HG03469 (cell line): Measurements from ENCODE around the gene ENG.
"Not testable (repeated sequence)": the region's sequence is repeated elsewhere in the genome, so short reads cannot be mapped to it uniquely, and the experiment has no call there.

Experiments
- ATAC-seq: cut with Tn5 transposase; IDR thresholded peaks from one replicate; pipeline ENCODE4 v1.9.1; 2021; ENCODE audit warnings: mild to moderate bottlenecking, moderate library complexity, moderate number of reproducible peaks; ENCODE audit not compliant: unreplicated experiment

ENG gene

DNA sequence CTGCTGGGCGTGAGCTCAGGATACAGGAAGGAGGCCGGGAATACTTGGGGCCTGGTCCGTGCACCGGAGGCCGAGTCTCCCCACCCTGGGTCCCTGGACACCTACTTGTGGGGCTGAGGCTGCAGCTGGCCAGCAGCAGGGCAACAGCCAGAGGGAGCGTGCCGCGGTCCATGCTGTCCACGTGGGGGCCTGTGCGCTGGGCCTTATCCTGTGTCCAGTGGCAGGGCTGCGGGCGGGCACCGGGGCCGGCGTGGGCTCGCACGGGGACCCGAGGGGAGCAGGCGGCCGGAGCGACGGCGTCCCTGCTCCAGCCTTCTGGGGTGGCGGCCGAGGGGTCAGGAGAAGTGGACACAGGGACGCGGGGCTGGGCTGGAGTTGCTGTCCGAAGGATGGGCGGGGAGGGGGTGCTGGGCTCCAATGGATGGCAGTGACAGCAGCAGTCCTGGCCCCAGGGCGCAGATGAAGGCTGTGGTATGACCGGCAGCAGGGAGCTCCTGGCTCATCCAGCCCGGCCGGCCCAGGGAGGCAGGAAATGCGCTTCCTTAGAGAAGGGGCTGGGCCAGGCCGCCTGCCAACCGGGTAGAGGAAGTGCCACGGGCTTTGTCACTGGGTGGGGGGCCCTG lies at the start of gene ENG:
TSS of gene ENG (minus strand) at position 475 of the 623 bp plus-strand sequence. CDS start at position 172, 303 bp downstream.
- ATAC-seq = no peak

DNA sequence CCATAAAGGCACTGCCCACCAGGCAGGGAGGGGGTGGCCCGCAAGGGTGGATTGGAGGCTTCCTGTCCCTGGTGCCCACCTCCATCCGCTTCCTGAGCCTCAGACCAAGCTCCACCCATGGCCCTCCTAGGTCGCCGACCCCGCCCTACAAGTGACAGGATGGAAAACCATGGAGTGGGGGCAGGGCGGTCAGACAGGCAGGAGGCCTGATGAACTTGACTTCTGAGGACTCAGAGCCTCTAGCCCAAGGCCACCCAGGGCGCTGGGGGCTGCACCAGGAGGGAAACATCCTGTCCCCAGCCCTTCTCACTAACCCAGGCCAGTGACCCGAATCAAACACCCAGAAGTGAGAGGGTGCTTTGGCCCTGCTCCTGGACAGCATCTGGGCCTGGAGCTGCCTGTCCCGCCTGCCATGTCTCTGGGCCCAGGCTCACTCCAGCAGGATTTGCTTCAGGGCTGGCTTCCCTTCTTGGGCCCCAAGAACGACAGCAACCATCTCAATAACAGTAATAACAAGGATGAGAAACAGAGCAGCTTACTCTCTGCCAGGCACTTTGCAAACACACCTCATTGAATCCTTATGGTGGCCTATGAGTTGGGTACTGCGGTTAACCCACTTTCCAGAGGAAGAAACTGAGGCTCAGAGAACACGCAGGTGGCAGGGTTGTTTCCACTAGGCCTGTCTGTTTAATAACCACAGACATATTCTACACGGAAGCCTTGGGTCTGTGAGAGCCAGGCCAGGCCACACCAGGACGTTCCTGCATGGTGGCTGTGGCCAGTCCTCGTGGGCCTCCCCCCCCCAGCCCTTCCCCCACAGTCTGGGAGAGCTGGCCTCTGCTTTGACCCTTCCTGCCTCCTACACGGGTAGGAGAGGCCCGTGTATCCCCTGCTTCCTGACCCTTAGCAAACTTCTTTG lies 49.4 kb upstream of the ENG start:
- no peak for ATAC-seq

DNA sequence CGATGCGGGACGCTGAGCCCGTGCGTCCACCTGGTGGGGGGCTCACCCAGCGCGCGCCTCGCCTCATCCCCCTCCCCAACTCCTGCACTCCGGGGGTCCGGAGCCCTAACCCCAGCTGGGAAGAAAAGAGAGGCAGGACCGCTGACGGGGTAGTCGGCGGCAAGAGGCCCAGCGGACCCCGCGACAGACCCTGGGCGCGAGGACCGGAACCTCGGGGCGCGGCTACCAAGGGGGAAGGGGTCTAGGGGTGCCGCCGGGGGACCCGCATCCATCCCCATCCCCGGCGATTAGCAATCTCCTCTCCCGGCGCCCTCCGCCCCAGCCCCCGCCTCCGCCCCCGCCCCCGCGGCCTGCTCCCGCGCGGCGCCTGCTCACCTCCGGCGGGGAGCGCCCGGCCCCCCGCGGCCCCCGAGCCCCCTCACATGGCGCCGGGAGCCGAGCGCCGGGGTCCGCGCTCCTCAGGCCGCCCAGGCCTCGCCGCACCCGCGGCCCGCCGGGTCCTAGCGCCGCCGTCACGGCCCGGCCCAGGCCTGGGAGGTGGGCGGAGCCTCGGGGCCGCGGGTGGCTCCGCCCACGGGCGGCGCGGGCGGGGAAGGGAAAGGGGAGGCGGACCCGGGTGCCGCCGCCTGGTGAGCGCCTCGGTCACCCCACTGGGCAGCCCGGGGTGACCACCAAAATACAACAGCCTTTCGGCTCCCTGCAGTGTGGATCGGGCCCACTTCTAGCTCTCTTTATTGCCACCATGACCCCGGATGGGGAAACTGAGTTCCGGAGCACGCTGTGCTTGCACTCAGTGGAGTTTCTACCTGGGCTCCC lies 44.9 kb upstream of the ENG start, which contains the start of gene ST6GALNAC6:
TSS of gene ST6GALNAC6 (minus strand) at position 476 of the 816 bp plus-strand sequence. CDS start 1,622 bp downstream, outside the sequence.
- ATAC-seq = no peak

DNA sequence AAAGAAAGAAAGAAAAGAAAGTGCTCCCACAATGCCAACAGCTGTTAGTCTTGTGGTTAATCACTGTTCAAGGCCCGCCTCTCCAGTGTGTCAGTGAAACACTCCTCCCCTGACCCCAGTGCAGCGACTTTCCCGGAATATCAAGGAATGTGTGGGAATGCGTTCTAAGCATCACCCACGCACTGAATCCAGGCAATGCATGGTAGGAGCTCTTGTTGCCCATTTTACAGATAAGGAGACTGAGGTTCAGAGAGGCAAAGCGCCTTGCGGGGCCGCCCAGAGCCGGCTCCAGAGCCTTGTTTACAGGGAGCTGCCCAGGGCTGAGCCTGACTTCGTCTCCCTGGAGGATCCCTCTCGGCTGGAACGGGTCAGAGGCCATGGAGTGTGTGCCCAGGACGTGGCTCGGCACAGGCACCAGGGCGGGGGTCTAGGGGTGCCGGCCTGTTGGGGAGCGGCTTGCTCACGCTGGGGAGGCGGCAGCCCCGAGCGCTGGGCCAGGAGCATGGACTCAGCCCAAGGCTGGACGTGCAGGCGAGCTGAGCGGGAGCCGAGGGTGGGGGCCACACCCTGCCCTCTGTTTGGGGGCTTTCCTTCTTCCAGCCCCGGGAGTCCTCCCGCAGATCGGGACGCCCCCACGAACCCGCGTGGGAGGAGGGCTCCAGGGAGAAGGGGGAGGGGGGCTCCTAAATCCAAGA lies 44.1 kb upstream of the ENG start:
- no peak for ATAC-seq

DNA sequence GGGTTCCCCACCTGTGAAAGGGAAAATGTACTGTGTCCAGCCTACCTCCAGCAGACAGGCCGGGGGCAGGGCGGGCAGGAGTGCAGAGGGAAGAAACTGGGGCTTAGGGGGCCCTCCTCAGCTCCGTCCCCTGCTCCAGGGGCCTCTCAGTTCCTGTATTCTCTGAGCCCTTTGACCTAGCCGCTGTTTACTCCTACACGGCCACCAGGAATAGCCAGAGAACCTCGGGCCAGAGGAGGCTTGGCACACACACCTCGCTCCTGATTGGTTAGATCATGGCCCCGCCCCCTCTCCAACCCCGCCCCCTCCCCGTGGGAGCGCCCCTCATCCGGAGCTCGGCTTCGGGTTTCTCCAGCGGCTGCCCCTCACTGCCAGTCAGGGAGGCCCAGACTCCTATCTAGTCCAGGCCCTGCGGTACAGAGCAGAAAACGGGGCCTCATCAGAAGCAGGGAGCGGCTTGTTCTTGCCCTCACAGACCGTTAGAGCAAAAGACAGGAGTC lies 42.8 kb upstream of the ENG start:
- no peak for ATAC-seq

DNA sequence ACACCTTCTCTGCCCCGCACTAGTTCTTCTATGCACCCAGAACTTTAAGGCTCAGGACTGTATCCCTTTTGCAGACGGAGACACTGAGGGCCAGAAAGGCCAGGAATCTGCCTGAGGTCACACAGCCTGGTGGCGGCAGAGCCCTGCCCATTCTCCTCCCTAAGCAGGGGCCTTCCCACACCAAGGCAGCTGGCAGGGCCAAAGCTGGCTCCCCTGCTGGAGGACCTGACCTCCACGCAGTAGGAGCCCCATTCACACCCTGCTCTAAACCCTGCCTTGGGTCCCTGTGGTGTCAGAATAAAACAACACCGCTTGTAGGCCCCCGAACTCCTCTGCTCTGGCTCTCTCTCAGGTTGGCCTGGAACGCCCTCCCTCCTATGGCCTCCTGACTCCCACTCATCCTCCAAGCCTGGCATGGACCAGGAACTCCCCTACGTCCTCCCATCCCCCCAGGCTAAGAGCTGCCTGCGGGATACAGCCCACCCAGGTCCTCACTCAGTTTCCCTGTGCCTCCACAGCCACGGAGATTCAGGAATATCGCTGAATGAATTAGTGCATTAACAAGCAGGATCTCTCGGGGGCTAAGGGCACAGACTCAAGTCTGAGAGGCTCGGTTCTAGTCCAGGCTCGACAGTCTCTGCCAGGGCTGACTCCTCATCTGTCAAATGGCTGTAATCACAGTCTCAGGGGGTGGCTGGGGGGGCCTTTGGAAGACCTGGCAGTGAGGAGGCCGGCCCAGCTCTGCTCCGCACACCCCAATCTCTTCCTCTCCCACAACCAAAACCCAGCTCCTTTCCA lies 42.1 kb upstream of the ENG start:
- ATAC-seq = no peak

DNA sequence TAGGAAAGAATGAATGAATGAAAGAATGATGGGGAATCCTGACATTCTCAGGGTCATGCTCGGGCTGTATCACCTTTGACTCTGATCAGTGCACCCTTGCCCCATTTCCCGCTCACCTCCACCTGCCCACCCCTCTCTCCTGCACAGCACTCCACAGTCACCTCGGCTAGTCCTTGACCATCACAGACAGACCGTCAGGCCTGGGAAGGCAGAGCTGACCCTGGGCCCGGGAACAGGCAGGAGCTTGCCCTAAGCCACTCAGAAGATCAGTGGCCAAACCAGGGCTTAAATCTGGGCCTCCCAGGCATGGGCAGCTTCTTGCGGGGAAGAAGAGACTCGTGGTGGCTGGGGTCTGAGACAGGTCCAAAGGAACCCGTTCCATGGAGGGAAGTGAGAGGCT lies 41.4 kb upstream of the ENG start:
- no peak for ATAC-seq

DNA sequence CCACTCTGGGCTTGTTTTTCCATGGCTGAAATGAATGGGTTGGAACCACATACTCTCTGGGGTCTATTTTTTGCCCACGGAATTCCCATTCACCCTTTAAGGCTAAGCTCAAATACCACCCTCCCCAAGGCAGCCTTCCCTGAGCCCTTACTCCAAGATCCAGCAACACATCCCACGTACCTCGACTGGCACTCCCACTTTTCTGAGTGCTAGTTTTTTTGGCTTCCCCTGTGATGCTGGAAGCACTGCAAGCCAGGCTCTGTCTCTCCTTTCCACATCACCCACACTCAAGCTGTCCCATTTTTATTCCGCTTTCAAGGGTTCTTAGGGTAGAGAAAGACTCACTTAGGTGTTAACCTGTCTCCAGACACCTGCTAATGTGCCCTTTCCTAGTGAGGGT lies 38.9 kb upstream of the ENG start:
- no peak for ATAC-seq

DNA sequence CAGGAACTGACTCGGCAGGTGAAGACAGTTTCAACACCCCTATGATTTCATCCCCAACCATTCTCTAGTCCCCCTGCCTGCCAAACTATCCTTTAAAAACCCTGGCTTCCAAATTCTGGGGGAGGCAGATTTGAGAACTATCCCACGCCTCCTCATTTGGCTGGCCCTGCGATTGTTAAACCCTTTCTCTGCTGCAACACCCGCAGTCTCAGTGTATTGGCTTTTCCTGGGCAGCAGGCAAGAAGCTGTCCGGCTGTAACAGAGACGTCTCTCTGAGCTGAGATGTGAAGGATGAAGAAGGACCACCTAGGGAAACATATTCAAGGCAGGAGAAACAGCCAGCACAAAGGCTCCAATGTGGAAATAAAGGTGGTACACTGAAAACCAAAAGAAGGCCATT lies 38.4 kb upstream of the ENG start:
- ATAC-seq = no peak

DNA sequence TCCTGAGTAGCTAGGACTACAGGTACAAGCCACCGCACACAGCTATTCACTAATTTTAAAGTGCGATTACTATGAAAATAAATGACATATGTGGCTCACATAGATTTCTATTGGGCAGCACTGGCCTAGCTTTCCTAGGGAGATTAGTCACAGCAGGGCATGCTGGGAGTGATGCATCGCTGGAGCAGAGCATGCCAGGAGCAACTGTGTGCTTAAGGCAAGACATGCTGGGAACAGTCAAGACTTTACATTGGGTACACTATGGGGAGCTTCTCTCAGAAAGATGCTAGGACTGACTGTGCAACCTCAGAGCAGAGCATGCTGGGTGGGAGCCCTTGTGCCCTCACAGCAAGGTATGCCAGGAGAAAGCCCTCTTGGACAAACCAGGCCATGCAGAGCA lies 35.6 kb upstream of the ENG start:
- ATAC-seq = no peak

DNA sequence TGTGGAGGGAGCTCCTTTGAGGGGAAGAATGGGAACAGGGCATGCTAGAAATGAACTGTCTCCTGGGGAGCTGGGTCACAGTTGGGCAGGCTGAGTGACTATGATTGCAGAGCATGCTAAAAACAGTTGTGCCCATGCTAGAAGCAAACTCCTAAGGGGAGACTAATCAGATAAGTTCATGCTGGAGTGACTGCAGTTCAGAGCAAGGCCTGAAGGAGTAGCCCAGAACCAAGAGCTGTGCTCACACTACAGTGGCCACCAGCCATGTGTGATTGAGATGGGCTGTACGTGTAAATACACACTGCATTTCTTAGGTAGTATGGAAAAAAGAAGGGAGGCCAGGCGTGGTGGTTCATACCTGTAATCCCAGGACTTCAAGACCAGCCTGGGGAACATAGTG lies 33.3 kb upstream of the ENG start:
- no peak for ATAC-seq

DNA sequence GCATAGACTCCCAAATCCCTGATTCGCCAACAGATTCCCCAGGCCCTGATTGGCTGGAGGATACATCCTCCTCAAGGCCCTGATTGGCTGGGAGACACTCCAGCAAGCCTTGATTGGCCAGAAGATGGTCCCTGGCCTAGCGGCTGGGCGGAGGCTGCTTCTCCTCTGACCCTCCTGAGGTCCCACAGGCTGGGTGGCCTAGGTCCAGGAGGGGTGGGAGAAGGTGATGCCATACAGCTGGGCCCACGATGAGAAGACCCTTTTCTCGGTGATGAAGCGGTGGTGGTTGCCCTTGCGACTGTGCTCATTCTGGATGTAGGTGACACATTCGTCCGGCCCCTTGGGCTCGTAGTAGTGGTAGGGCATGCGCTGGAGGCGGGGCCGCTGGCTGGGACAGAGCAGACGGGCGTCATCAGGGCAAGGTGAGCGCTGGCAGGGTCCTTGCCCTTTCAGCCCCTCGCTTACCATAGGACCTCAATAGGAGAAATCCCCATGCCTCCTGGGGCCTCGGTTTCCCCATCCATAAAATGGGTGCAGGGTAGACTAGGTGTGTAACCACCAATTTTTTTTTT lies 32.0 kb upstream of the ENG start:
- no peak for ATAC-seq

DNA sequence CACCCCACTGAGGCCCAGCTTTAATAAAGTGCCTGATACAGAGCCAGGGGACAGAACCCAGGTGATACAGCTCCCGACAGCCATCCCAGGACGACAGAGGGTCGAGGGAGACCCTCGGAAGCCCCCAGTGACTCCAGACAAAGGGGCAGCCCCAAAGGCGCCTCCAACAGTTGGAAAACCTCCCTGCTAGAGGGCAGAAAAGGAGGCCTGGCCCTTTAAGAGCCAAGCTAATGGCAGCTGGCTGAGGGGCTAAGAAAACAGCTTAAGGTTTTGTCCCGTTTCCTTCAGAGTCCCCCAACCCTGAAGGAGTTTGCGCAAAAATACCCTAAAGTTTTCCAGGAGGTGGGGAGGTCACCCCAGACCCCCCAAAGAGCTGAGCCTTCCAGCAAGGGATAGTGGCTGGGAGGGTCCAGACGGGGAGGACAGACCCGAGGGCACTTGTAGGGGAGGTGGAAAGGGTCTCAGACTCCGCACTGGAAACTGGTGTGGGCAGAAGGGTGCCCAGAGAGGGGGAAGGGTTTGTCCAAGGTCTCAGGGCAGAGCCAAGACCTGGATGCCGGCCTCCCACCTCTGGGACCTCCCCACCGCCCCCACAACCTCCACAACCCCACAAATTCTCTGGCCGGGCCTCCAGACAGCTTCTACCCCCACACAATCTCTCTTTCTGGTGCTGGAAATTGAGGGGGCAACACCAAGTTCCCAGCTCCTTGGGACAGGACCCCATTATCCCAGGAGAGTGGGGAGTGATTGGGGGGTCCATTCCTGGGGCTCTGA lies 31.2 kb upstream of the ENG start:
- no peak for ATAC-seq

DNA sequence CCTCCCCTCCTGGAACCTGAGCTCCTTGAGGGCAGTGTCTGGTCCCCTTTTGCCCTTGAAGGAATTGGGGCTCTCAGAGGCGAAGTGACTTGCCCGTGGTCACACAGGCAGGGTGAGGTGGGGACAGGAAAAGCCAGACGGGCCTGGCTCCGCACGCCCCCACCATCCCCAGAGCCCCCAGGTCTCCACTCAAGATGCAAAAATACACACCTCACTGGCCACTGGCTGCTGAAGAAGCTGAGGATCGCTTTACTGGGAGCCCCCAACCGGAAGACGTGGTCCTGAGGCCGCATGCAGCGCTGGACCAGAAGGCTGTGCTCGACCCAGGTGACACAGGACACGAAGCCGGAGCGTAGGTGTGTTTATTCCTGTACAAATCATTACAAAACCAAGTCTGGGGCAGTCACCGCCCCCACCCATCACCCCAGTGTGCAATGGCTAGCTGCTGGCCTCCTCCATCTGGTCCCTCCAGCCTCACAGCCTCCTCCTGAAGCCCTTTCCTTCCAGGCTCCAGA lies 30.6 kb upstream of the ENG start:
- no peak for ATAC-seq

DNA sequence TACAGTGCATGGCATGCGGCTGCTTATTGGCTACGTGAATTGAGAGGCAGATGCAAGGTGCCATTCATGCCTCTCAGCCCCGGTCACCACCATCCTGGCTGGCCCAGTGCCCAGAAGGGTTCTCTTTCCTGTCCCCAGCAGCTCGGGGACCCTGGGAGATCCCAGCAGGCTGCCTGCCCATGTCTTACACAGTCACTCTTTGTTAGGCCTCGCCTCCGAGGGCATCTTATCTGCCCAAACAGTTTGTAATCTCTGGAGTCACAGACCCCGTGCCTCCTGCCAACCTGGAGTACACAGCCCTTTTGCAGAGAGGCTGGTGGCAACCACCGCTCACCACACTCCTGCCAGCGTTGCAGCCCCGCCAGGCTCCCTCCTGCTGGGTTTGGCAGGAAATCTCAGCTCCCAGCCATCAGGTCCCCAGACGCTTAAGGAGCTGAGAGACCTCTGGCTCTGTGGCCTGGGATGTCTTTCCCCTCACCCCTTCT lies 30.0 kb upstream of the ENG start:
- ATAC-seq = no peak

DNA sequence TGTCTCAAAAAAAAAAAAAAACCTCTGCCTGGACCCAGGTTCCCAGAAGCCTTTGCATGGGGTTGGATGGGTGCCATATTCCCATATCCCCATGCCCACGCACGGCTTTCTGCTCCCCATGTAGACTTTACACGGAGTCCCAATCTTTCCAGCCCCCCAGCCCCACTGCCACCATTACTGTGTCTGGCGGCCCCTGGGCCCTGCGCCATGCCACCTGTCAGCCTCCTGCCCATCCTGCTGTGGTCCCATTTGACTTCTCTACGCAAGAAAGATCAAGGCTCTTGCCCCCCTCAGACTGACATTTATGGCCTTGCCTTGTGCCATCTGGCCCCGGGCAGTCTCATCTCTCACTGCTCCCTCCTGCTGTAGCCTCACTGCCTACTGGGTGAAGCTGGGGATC lies 29.5 kb upstream of the ENG start:
- no peak for ATAC-seq

DNA sequence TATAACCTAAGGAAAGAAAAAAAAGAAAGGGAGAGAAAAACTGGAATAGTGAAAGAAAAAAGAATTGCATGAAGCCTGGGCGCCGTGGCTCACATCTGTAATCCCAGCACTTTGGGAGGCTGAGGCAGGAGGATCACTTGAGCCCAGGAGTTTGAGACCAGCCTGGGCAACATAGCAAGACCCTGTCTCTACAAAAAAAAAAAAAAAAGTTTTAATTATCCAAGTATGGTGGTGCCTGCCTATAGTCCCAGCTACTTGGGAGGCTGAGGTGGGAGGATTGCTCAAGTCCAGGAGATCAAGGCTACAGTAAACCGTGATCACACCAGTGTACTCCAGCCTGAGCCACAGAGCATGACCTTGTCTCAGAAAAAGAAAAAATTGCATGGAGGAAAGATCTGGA lies 27.3 kb upstream of the ENG start:
- not testable (repeated sequence) for ATAC-seq

DNA sequence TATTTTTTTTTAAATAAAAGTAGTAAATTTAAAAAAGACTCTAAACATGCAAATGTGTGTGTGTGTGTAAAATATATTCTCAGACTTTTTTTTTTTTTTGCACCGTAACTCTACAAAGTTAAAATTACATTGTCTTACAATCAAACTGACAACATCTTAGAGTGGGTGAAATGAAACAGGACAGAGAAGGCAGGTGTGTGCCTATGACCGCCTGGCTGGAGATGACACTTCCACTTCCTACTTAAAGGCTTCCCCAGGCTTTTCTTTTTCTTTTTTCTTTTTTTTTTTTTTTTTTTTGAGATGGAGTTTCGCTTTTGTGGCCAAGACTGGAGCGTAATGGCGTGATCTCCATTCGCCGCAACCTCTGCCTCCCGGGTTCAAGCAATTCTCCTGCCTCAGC lies 25.7 kb upstream of the ENG start:
- ATAC-seq = no peak
